HepG2 (cell line): Measurements from ENCODE around the gene AKAP10. TPM values are rescaled to one million over a fixed set of nuclear protein-coding genes. Genes with fewer than 3 reads are reported as not detected.

Experiments used
- ATAD3A ChIP-seq: sonication (generic); formaldehyde crosslinking; IDR thresholded peaks from 2 replicates; pipeline ENCODE4 v1.4.0; 2020; ENCODE audit warnings: missing genetic modification reagents
- BORCS8-MEF2B ChIP-seq: sonication (generic); formaldehyde crosslinking; IDR thresholded peaks from 2 replicates; pipeline ENCODE4 v1.8.0; 2022; ENCODE audit warnings: mild to moderate bottlenecking, missing genetic modification reagents
- BRCA1 ChIP-seq: sonication (generic); formaldehyde crosslinking; IDR thresholded peaks from 2 replicates; pipeline ENCODE4 v1.4.0; 2020; ENCODE audit warnings: missing genetic modification reagents
- CBX2 ChIP-seq, 2 experiments: fragments of 200-600 bp in 1 of 2; sonication (generic); formaldehyde crosslinking in 1 of 2; IDR thresholded peaks; 2 replicates each; pipeline versions ENCODE4 v1.7.0 to v1.8.1; 2018 to 2022; ENCODE audit warnings: low read depth in 2 of 2, low read length in 1 of 2, mild to moderate bottlenecking in 1 of 2, missing genetic modification reagents in 1 of 2
- EEA1 ChIP-seq: sonication (generic); formaldehyde crosslinking; IDR thresholded peaks from 2 replicates; pipeline ENCODE4 v1.5.1; 2020; ENCODE audit warnings: mild to moderate bottlenecking, missing genetic modification reagents, borderline replicate concordance
- GATAD2A ChIP-seq: IDR thresholded peaks from 2 replicates; pipeline ENCODE4 v1.6.1; 2016
- HOXA7 ChIP-seq: sonication (generic); formaldehyde crosslinking; IDR thresholded peaks from 2 replicates; pipeline ENCODE4 v1.8.1; 2022; ENCODE audit warnings: mild to moderate bottlenecking, missing genetic modification reagents, moderate library complexity
- KAT2B ChIP-seq: fragments of 150-350 bp; IDR thresholded peaks from 2 replicates; pipeline ENCODE4 v1.6.1; 2014; ENCODE audit warnings: low read depth, low read length, borderline replicate concordance
- POLR2AphosphoS2 ChIP-seq: IDR thresholded peaks from 2 replicates; pipeline ENCODE4 v1.6.1; 2011; ENCODE audit warnings: low read depth, low read length, improper control_type of control experiment
- SNAPC5 ChIP-seq: sonication (generic); formaldehyde crosslinking; IDR thresholded peaks from 2 replicates; pipeline ENCODE4 v1.8.1; 2023; ENCODE audit warnings: mild to moderate bottlenecking, missing genetic modification reagents, borderline replicate concordance
- TBX2 ChIP-seq: sonication (generic); formaldehyde crosslinking; IDR thresholded peaks from 2 replicates; pipeline ENCODE4 v1.5.0; 2020; ENCODE audit warnings: missing genetic modification reagents, mild to moderate bottlenecking, borderline replicate concordance
- TBX3 ChIP-seq: fragments of 450-650 bp; IDR thresholded peaks from 2 replicates; pipeline ENCODE4 v1.6.1; 2017; ENCODE audit warnings: antibody characterized with exemption, mild to moderate bottlenecking, inconsistent platforms, borderline replicate concordance
- ZFP36L2 ChIP-seq: sonication (generic); formaldehyde crosslinking; IDR thresholded peaks from 2 replicates; pipeline ENCODE4 v1.4.0; 2020; ENCODE audit warnings: missing genetic modification reagents
- ZNF281 ChIP-seq: sonication (generic); formaldehyde crosslinking; IDR thresholded peaks from 2 replicates; pipeline ENCODE4 v1.4.0; 2020; ENCODE audit warnings: missing genetic modification reagents, borderline replicate concordance
- ZNF335 ChIP-seq: sonication (generic); formaldehyde crosslinking; IDR thresholded peaks from 2 replicates; pipeline ENCODE4 v1.4.0; 2020; ENCODE audit warnings: missing genetic modification reagents
- ZNF639 ChIP-seq: conservative IDR thresholded peaks from 2 replicates; pipeline ENCODE4 v1.6.1; 2018; ENCODE audit warnings: missing genetic modification reagents
- ZNF691 ChIP-seq: sonication (generic); formaldehyde crosslinking; IDR thresholded peaks from 2 replicates; pipeline ENCODE4 v1.4.0; 2020; ENCODE audit warnings: missing genetic modification reagents, low read depth, mild to moderate bottlenecking, borderline replicate concordance
- ZNF703 ChIP-seq: sonication (generic); formaldehyde crosslinking; IDR thresholded peaks from 2 replicates; pipeline ENCODE4 v1.5.1; 2020; ENCODE audit warnings: missing genetic modification reagents, mild to moderate bottlenecking, moderate library complexity, borderline replicate concordance
- ZNF740 ChIP-seq: sonication (generic); formaldehyde crosslinking; IDR thresholded peaks from 2 replicates; pipeline ENCODE4 v1.4.0; 2020; ENCODE audit warnings: missing genetic modification reagents
- ZNF749 ChIP-seq: sonication (generic); formaldehyde crosslinking; IDR thresholded peaks from 2 replicates; pipeline ENCODE4 v1.8.0; 2022; ENCODE audit warnings: mild to moderate bottlenecking, missing genetic modification reagents, moderate library complexity, borderline replicate concordance
- ZNF776 ChIP-seq: sonication (generic); formaldehyde crosslinking; IDR thresholded peaks from 2 replicates; pipeline ENCODE4 v1.4.0; 2020; ENCODE audit warnings: mild to moderate bottlenecking, missing genetic modification reagents
- ZNF878 ChIP-seq: sonication (generic); formaldehyde crosslinking; IDR thresholded peaks from 2 replicates; pipeline ENCODE4 v1.8.1; 2023; ENCODE audit warnings: mild to moderate bottlenecking, missing genetic modification reagents, moderate library complexity
- ZSCAN29 ChIP-seq: sonication (generic); formaldehyde crosslinking; conservative IDR thresholded peaks from 2 replicates; pipeline ENCODE4 v1.4.0; 2020; ENCODE audit warnings: mild to moderate bottlenecking, missing genetic modification reagents
- polyA plus RNA-seq, 8 experiments: library from polyadenylated mRNA; depleted of rRNA in 3 of 8; stranded (reverse) in 7 of 8; unstranded in 1 of 8; fragments of >200 nt; fragmentation: Illumina TruSeq in 4 of 8; extraction: Trizol in 4 of 8; gene quantifications; 2 replicates each; pipeline versions ENCODE4 v1.2.1 to v1.2.3, GENCODE V29; 2011 to 2016; ENCODE audit warnings: low read depth in 4 of 8, missing spikeins in 1 of 8, mixed read lengths in 1 of 8; ENCODE audit not compliant: insufficient read depth in 1 of 8
- total RNA-seq, 5 experiments: library from RNA; depleted of rRNA; stranded (reverse); fragments of >200 nt; fragmentation: Illumina TruSeq; extraction: Trizol; gene quantifications; 2 replicates each; pipeline ENCODE4 v1.2.3, GENCODE V29; 2016; ENCODE audit warnings: low read depth in 1 of 5

The AKAP10 gene
- total and polyA plus RNA-seq, 2 of the 13 experiments (the other 11 are each of a cell fraction or from before 2014, with no cell fraction given): 17.6 to 21.7 TPM

- TF ChIP-seq ZNF691 (CRISPR knock-in tag) (peak; percentile 34; the same call in 1 of the 2 replicates), ZNF740 (no peak; the same call in 1 of the 2 replicates), BRCA1 (CRISPR knock-in tag) (peak; percentile 89; the same call in 1 of the 2 replicates), TBX2 (CRISPR knock-in tag) (peak; percentile 81; the same call in 1 of the 2 replicates), GATAD2A (CRISPR knock-in tag) (peak; percentile 36; the same call in 1 of the 2 replicates), TBX3 (0 out of 2 replicates have a peak, but pooled peaks have one; percentile 9), KAT2B (no peak), CBX2 (IDR thresholded peaks at IDR 0.05; ENCODE audit: low read depth, low read length) (no peak), CBX2 (CRISPR knock-in tag; IDR thresholded peaks at IDR 0.05; ENCODE audit: low read depth) (no peak), BORCS8-MEF2B (peak; percentile 92), ZNF335 (no peak), ZFP36L2 (CRISPR knock-in tag) (no peak; the same call in 1 of the 2 replicates), EEA1 (CRISPR knock-in tag) (peak; percentile 55; the same call in 1 of the 2 replicates), SNAPC5 (CRISPR knock-in tag) (no peak), ZNF749 (CRISPR knock-in tag) (peak; percentile 77; the same call in 1 of the 2 replicates), HOXA7 (CRISPR knock-in tag) (no peak), ZNF703 (CRISPR knock-in tag) (peak; percentile 85; the same call in 1 of the 2 replicates), ZNF878 (CRISPR knock-in tag) (peak; percentile 88), ZSCAN29 (CRISPR knock-in tag) (peak; percentile 35; the same call in 1 of the 2 replicates), ZNF281 (CRISPR knock-in tag) (peak; percentile 96), ZNF639 (peak; percentile 71; the same call in 1 of the 2 replicates), ZNF776 (peak; percentile 66), POLR2AphosphoS2 (no peak), ATAD3A (CRISPR knock-in tag) (no peak)
These were observed at the start of gene AKAP10 (continued) for GRCh38 chr17:19977293-19978208.
